ENCODE results near the gene BAD. TPM values are rescaled to one million over a fixed set of nuclear protein-coding genes. Genes with fewer than 3 reads are reported as not detected.

The BAD gene
- total RNA-seq = 61.0 and 65.3 TPM in 2 replicates

GRCh38 chr11:64284048-64284961 is at the start of gene BAD:
Gene BAD (minus strand): TSS chr11:64284665. CDS start chr11:64284368, 297 bp downstream.

GRCh38 chr11:64317961-64318765 is 33.7 kb upstream of the BAD start, which contains the start of gene PRDX5:
Gene PRDX5 (plus strand): TSS chr11:64318121. CDS start chr11:64318216, 95 bp downstream.

GRCh38 chr11:64317325-64317960 is 33.0 kb upstream of the BAD start, which contains the start of gene TRMT112:
Gene TRMT112 (minus strand): TSS chr11:64317559. CDS start chr11:64317526, 33 bp downstream.

GRCh38 chr11:64305075-64305690 is 20.7 kb upstream of the BAD start, which contains the start of gene ESRRA:
Gene ESRRA (plus strand): TSS chr11:64305524. CDS start chr11:64307180, 1,656 bp downstream.

GRCh38 chr11:64299847-64300648 is 15.6 kb upstream of the BAD start, which contains the start of gene CATSPERZ:
Gene CATSPERZ (plus strand): TSS chr11:64300358. CDS start chr11:64300411, 53 bp downstream.

GRCh38 chr11:64291262-64291751 is 6.8 kb upstream of the BAD start, which contains the start of gene KCNK4:
Gene KCNK4 (plus strand): TSS chr11:64291302. CDS start chr11:64293019, 1,717 bp downstream.

GRCh38 chr11:64284962-64285884 is 758 bp upstream of the BAD start, which contains the start of gene GPR137:
Gene GPR137 (plus strand): TSS chr11:64285848. CDS start chr11:64286525, 677 bp downstream.

GRCh38 chr11:64251016-64251752 is 33.3 kb downstream of the BAD start, which contains the start of gene PLCB3:
Gene PLCB3 (plus strand): TSS chr11:64251530. CDS start chr11:64251650, 120 bp downstream.

GRCh38 chr11:64246871-64247728 is 37.4 kb downstream of the BAD start, which contains the start of gene PPP1R14B:
Gene PPP1R14B (minus strand): TSS chr11:64246943. CDS start chr11:64246673, 270 bp downstream.

GRCh38 chr11:64240435-64241240 is 43.8 kb downstream of the BAD start, which contains the start of gene FKBP2:
Gene FKBP2 (plus strand): TSS chr11:64241095. CDS start chr11:64242388, 1,293 bp downstream.

GRCh38 chr11:64233913-64234586 is 50.4 kb downstream of the BAD start, which contains the start of gene VEGFB:
Gene VEGFB (plus strand): TSS chr11:64234584. CDS start chr11:64234834, 250 bp downstream.

GRCh38 chr11:64230171-64230984 is 54.1 kb downstream of the BAD start, which contains the start of gene DNAJC4:
Gene DNAJC4 (plus strand): TSS chr11:64230548. CDS start chr11:64230855, 307 bp downstream.

GRCh38 chr11:64225608-64226506 is 58.6 kb downstream of the BAD start, which contains the start of the genes NUDT22 and TRPT1:
Gene NUDT22 (plus strand): TSS chr11:64226274. CDS start chr11:64226653, 379 bp downstream.
Gene TRPT1 (minus strand): TSS chr11:64226186. CDS start chr11:64225860, 326 bp downstream.

